CD14-positive monocyte (primary cell): ENCODE results near the gene CDK4. TPM values are rescaled to one million over a fixed set of nuclear protein-coding genes. Genes with fewer than 3 reads are reported as not detected.

Source experiments
- DNase-seq, 3 donors: peaks; one replicate each; pipeline ENCODE4 v3.0.0-alpha.2; 2011 to 2022
- H2AFZ ChIP-seq: 2 replicates; pipeline ENCODE4 v1.6.0; 2012; ENCODE audit warnings: mild to moderate bottlenecking, low read depth, low read length, inconsistent platforms; ENCODE audit not compliant: insufficient read depth, poor library complexity, severe bottlenecking
- H3K27ac ChIP-seq, 2 donors: 1 replicate in 1 of 2; 2 replicates in 1 of 2; pipeline ENCODE4 v1.5.1; 2012 to 2013; ENCODE audit warnings: low read length in 2 of 2, control low read depth in 1 of 2, inconsistent platforms in 1 of 2, low read depth in 1 of 2, mild to moderate bottlenecking in 1 of 2
- H3K27me3 ChIP-seq, 2 donors: one replicate each; pipeline versions ENCODE4 v1.6.0 to v1.6.1; 2011 to 2013; ENCODE audit warnings: low read length in 2 of 2; ENCODE audit not compliant: control insufficient read depth in 2 of 2, insufficient read depth in 2 of 2
- H3K36me3 ChIP-seq, 2 donors: replicated peaks in 1 of 2; 1 replicate in 1 of 2; 2 replicates in 1 of 2; pipeline versions ENCODE4 v1.5.1 to v1.6.1; 2012 to 2013; ENCODE audit warnings: low read length in 2 of 2, control low read depth in 1 of 2, inconsistent platforms in 1 of 2, mild to moderate bottlenecking in 1 of 2; ENCODE audit not compliant: insufficient read depth in 2 of 2, control insufficient read depth in 1 of 2
- H3K4me1 ChIP-seq, 2 donors: 1 replicate in 1 of 2; 2 replicates in 1 of 2; pipeline versions ENCODE4 v1.5.1 to v1.6.1; 2012 to 2013; ENCODE audit warnings: low read length in 2 of 2, control low read depth in 1 of 2, inconsistent platforms in 1 of 2, mild to moderate bottlenecking in 1 of 2, moderate library complexity in 1 of 2; ENCODE audit not compliant: insufficient read depth in 2 of 2, control insufficient read depth in 1 of 2
- H3K4me2 ChIP-seq: replicated peaks from 2 replicates; pipeline ENCODE3; 2012; ENCODE audit warnings: low read length, moderate library complexity, mild to moderate bottlenecking; ENCODE audit not compliant: poor library complexity, severe bottlenecking; ENCODE audit errors: extremely low read depth
- H3K4me3 ChIP-seq, 3 experiments: fragments of 200-600 bp in 1 of 3; sonication (generic) in 1 of 3; replicated peaks in 1 of 3; 1 replicate in 2 of 3; 2 replicates in 1 of 3; pipeline ENCODE4 v1.5.1; 2011 to 2013; ENCODE audit warnings: low read length in 3 of 3, mild to moderate bottlenecking in 3 of 3, control low read depth in 2 of 3, low read depth in 2 of 3, inconsistent platforms in 1 of 3, moderate library complexity in 1 of 3
- H3K79me2 ChIP-seq: 2 replicates; pipeline ENCODE4 v1.6.0; 2012; ENCODE audit warnings: mild to moderate bottlenecking, control low read depth, inconsistent platforms, low read length, moderate library complexity; ENCODE audit not compliant: insufficient read depth
- H3K9ac ChIP-seq: 2 replicates; pipeline ENCODE4 v1.6.0; 2017; ENCODE audit warnings: low read length, mild to moderate bottlenecking; ENCODE audit not compliant: insufficient read depth, poor library complexity, severe bottlenecking
- H3K9me3 ChIP-seq, 2 donors: replicated peaks in 1 of 2; 1 replicate in 1 of 2; 2 replicates in 1 of 2; pipeline versions ENCODE4 v1.5.1 to v1.6.1; 2012 to 2013; ENCODE audit warnings: low read length in 2 of 2, control low read depth in 1 of 2; ENCODE audit not compliant: control insufficient read depth in 1 of 2, insufficient read depth in 1 of 2
- H4K20me1 ChIP-seq: 2 replicates; pipeline ENCODE4 v1.6.0; 2012; ENCODE audit warnings: mild to moderate bottlenecking, low read length, control low read depth, moderate library complexity; ENCODE audit not compliant: insufficient read depth
- H3K27ac Mint-ChIP-seq, 7 donors: one replicate each; pipeline ENCODE4 v1.8.0; 2020; ENCODE audit warnings: mild to moderate bottlenecking in 7 of 7, mixed read lengths in 7 of 7, moderate library complexity in 6 of 7, inconsistent platforms in 2 of 7
- H3K27me3 Mint-ChIP-seq, 3 donors: one replicate each; pipeline ENCODE4 v1.8.0; 2021 to 2022; ENCODE audit warnings: low read depth in 3 of 3, mild to moderate bottlenecking in 3 of 3, mixed read lengths in 3 of 3, moderate library complexity in 3 of 3, inconsistent platforms in 1 of 3
- H3K36me3 Mint-ChIP-seq, 2 donors: one replicate each; pipeline ENCODE4 v1.8.0; 2020; ENCODE audit warnings: mixed read lengths in 2 of 2, inconsistent platforms in 1 of 2, mild to moderate bottlenecking in 1 of 2
- H3K4me1 Mint-ChIP-seq: one replicate; pipeline ENCODE4 v1.8.0; 2020; ENCODE audit warnings: mild to moderate bottlenecking, mixed read lengths
- H3K4me3 Mint-ChIP-seq, 2 donors: one replicate each; pipeline ENCODE4 v1.8.0; 2020; ENCODE audit warnings: mild to moderate bottlenecking in 2 of 2, mixed read lengths in 2 of 2, moderate library complexity in 1 of 2
- H3K9me3 Mint-ChIP-seq, 7 donors: one replicate each; pipeline ENCODE4 v1.8.0; 2020 to 2022; ENCODE audit warnings: mixed read lengths in 7 of 7, mild to moderate bottlenecking in 6 of 7, moderate library complexity in 6 of 7, inconsistent platforms in 2 of 7
- WGBS: methylation state at CpG from one replicate; pipeline ENCODE4 v1.1.5; 2013; ENCODE audit warnings: missing lambda C conversion rate; ENCODE audit not compliant: insufficient coverage; 5-methylcytosine and 5-hydroxymethylcytosine counted together
- intact Hi-C, 2 donors: fragments of 100-400 bp; cut with micrococcal nuclease; formaldehyde crosslinking; loops; one replicate each; pipeline versions ENCODE4 v1.15.0 to v1.15.1; 2023
- polyA plus RNA-seq, 3 donors: library from polyadenylated mRNA; depleted of rRNA in 1 of 3; unstranded in 2 of 3; stranded (reverse) in 1 of 3; fragments of 300-500 nt in 2 of 3; fragments of >200 nt in 1 of 3; fragmentation: Illumina TruSeq in 2 of 3; gene quantifications; 1 replicate in 2 of 3; 2 replicates in 1 of 3; pipeline ENCODE4 v1.2.3, GENCODE V29; 2012 to 2021
- TF ChIP-seq, protein P1 (sequence below): fragments of 200-600 bp; IDR thresholded peaks from one replicate; pipeline ENCODE4 v1.8.0; 2022; ENCODE audit warnings: antibody characterized with exemption, mild to moderate bottlenecking

The CDK4 gene
- polyA plus RNA-seq, 3 donors = 26.2 to 38.4 (median 27.4) TPM

DNA sequence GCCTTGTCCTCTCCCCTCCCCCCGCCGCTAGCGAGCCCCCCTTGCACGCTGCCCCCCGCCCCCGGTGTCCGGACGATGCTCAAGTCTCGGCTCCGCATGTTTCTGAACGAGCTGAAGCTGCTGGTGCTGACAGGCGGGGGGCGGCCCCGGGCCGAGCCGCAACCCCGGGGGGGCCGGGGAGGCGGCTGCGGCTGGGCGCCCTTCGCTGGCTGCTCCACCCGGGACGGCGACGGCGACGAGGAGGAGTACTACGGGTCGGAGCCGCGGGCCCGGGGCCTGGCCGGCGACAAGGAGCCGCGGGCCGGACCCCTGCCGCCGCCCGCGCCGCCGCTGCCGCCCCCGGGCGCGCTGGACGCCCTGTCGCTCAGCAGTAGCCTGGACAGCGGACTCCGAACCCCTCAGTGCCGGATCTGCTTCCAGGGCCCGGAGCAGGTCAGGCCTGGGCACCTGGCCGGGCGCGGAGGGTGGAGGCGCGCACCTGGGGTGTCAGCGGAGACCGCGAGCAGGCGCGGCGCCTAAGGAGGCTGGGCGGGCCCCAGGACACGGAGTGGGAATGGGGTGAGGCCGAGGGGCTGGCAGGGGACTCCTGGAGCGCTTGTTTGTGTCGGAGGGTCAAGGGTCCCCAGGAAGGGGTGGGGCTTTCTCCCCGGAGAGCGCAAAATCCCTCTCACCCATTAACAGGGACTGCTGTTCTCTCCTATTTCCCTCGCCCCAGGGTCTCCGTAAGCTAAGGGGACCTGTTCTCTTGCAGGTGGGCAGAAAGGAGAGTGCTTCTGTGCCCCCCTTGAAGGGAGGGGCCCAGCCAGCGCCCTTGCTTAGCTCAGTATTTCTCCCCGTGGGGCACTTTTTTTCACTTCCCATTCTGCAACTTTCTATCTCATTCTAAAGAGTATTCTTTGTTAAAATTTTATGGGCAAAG, 3.6 kb upstream of the CDK4 start:
- Mint-ChIP-seq H3K27me3 (peaks cover 7 to 13% (median 7%) of the 10 kb centered on the region in 3 donors), H3K4me3 (peak overlapping the region; percentile 85 to 89), H3K27ac (peak overlapping the region in 6 of 7 donors; percentile 5 to 83 (median 56)), H3K4me1 (peaks cover 44% of the 10 kb centered on the region), H3K36me3 (peaks cover 5 to 16% of the 10 kb centered on the region in 2 donors), H3K9me3 (peaks cover 0 to 7% (median 0%) of the 10 kb centered on the region in 7 donors)
- intact Hi-C loops = loop anchor here in 1 of 2 donors (10.0 kb wide), 1 partner anchor 211 kb away; the partner anchor contains the start of gene DCTN2
- Histone ChIP-seq H3K27me3 (peaks cover 0 to 7% of the 10 kb centered on the region in 2 donors), H3K4me2 (peak overlapping the region; percentile 94), H3K9me3 (no peaks in the 10 kb centered on the region), H3K27ac (peak overlapping the region; percentile 35), H3K4me1 (peaks cover 39 to 45% of the 10 kb centered on the region in 2 donors), H4K20me1 (no peaks in the 10 kb centered on the region), H2AFZ (peak overlapping the region; percentile 77), H3K36me3 (peaks cover 6 to 15% of the 10 kb centered on the region in 2 donors), H3K9ac (peak overlapping the region; percentile 61), H3K4me3 (peak overlapping the region; percentile 63 to 85 (median 82)), H3K79me2 (peaks cover 20% of the 10 kb centered on the region)
- WGBS = under 1% methylated on average over 58 of the region's 76 CpGs
- TF ChIP-seq, protein P1, sequence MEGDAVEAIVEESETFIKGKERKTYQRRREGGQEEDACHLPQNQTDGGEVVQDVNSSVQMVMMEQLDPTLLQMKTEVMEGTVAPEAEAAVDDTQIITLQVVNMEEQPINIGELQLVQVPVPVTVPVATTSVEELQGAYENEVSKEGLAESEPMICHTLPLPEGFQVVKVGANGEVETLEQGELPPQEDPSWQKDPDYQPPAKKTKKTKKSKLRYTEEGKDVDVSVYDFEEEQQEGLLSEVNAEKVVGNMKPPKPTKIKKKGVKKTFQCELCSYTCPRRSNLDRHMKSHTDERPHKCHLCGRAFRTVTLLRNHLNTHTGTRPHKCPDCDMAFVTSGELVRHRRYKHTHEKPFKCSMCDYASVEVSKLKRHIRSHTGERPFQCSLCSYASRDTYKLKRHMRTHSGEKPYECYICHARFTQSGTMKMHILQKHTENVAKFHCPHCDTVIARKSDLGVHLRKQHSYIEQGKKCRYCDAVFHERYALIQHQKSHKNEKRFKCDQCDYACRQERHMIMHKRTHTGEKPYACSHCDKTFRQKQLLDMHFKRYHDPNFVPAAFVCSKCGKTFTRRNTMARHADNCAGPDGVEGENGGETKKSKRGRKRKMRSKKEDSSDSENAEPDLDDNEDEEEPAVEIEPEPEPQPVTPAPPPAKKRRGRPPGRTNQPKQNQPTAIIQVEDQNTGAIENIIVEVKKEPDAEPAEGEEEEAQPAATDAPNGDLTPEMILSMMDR = no peak
- DNase-seq = no peak

- Histone ChIP-seq H3K4me3 (peak overlapping the region; percentile 36 to 85 (median 82)), H4K20me1 (no peaks in the 10 kb centered on the region), H3K4me2 (peak overlapping the region; percentile 94), H3K9ac (no peak overlapping the region), H3K27me3 (peaks cover 0 to 7% of the 10 kb centered on the region in 2 donors), H3K36me3 (peaks cover 6 to 20% of the 10 kb centered on the region in 2 donors), H2AFZ (no peak overlapping the region), H3K9me3 (no peaks in the 10 kb centered on the region), H3K27ac (no peak overlapping the region), H3K4me1 (peaks cover 39 to 45% of the 10 kb centered on the region in 2 donors), H3K79me2 (peaks cover 26% of the 10 kb centered on the region)
- WGBS = 0% methylated on average over 2 of the region's 34 CpGs
- intact Hi-C loops = loop anchor here in 1 of 2 donors (10.0 kb wide), 1 partner anchor 210 kb away; the partner anchor contains the start of gene DCTN2
- DNase-seq = no peak
- H3K27me3 Mint-ChIP-seq = peaks cover 7 to 13% (median 7%) of the 10 kb centered on the region in 3 donors
- peaks cover 44% of the 10 kb centered on the region for H3K4me1 Mint-ChIP-seq
- peaks cover 9 to 22% of the 10 kb centered on the region in 2 donors for H3K36me3 Mint-ChIP-seq
- H3K4me3 Mint-ChIP-seq = peak overlapping the region in 1 of 2 donors; percentile 47
- TF ChIP-seq, protein P1 = no peak
- H3K27ac Mint-ChIP-seq = no peak overlapping the region
- H3K9me3 Mint-ChIP-seq = peaks cover 0 to 7% (median 0%) of the 10 kb centered on the region in 7 donors
Measured at GRCh38 chr12:57755194-57755453, 3.0 kb upstream of the CDK4 start.
